Inflammatory macrophage (primary cell): ENCODE results near the gene SEMA6A.

Experiments
- DNase-seq, 2 donors: peaks; one replicate each; pipeline ENCODE4 v3.0.0-alpha.2; 2020 to 2022
- total RNA-seq, 18 experiments: gene quantifications; one replicate each; lab custom pipeline; 2026; ENCODE audit warnings: mixed read lengths in 6 of 18, inconsistent platforms in 2 of 18; lab: John Stamatoyannopoulos, UW

The SEMA6A gene
- total RNA-seq, result 0 to 2.5 (median 0.09) reads per million in 18 experiments

- DNase-seq, result peak; percentile 69 to 73
Measured at GRCh38 chr5:116574367-116575325, at the start of gene SEMA6A. SEMA6A (minus strand) TSS chr5:116574823; CDS start chr5:116504944, 69,879 bp downstream.

DNA sequence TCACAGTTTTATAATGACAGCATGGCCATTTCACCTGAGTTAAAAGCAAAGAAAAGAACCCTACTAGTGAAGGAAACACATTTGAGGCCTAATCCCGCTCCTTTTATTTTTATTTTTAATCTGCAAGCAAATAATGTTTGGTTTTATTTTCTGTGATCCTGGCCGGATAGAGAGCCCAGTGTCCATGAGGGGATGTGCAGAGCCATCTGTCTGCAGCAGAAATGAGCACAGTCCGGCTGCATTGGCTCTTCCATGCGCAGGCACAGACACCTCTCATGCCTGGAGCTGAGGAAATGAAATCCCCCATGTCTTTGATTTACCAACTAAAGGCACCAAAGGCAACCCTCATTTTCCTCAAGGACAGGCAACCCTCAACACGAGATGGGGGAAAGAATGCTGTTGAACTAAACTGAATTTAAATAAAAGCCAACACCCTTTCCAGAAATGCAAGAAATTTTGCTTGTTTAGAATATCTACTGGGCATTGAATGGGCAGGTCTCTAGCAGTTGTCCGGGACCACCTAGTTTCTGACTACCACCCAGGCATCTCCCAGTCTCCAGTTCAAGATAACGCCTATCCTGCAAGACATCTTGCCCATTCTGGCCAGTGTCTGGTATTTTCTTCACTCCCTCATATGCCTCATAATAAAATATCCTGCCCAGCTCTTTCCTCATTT is 47.9 kb upstream of the SEMA6A start:
- no peak for DNase-seq

DNA sequence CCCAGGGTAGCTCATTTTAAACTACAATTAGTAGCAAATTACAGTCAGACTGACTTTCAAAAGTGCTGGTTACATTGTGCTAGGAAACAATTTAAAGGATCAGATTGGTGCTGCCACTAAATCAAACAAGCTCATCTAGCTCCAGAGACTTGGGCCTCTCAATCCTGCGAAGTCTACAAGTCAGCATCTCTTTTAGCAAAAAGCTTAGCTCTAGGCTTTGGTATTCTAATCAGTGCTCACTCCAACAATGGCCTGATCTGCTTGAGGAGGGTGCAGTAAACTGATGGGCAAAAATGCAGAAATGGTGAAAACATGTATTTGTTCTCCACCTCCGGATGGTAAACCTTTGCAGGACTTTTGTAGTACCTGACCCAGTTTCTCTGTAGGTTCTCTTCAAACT is 47.0 kb upstream of the SEMA6A start:
- no peak for DNase-seq

- DNase-seq, result no peak
Measured at GRCh38 chr5:116616876-116617275, 42.3 kb upstream of the SEMA6A start.

- DNase-seq, result no peak
Measured at GRCh38 chr5:116614603-116614920, 39.9 kb upstream of the SEMA6A start.

GRCh38 chr5:116613445-116613844 is 38.8 kb upstream of the SEMA6A start:
- DNase-seq, result no peak

GRCh38 chr5:116612431-116612830 is 37.8 kb upstream of the SEMA6A start:
- no peak for DNase-seq

DNA sequence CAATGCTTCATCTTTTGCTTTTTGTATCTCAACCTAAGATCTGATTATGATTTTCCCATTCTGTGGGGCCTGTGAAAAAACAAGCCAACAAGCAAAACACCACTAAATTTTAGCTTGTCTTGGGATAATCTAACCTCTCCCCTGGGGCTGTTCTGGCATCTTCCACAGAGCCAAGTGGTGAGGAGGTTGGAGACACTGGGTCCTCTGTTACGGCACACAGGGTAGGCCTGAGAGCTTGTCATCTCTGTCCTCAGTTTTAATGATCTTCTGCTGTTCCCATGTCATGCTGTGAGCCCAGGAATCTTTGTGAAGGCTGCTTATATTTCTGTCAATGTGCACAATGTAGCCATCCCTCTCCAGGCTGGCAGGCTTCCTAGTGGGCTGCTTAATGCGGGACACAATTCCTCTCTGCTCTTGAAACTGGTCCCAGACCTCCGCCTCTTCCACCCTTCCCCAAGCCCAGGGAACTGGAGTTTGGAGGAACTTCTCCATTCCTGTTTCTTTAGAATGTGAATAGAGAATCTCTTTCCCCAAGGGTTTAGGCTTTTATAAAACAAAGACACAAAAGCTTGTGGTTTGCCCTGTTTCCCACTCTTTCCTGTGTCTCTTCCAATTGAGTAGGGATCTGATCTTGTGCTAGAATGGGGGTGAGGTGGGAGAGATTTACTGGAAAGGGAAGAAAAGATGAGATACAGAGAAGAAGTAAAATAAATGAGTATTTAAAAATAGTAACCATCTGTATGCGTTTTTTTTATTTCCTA is 30.9 kb upstream of the SEMA6A start:
- no peak for DNase-seq

DNA sequence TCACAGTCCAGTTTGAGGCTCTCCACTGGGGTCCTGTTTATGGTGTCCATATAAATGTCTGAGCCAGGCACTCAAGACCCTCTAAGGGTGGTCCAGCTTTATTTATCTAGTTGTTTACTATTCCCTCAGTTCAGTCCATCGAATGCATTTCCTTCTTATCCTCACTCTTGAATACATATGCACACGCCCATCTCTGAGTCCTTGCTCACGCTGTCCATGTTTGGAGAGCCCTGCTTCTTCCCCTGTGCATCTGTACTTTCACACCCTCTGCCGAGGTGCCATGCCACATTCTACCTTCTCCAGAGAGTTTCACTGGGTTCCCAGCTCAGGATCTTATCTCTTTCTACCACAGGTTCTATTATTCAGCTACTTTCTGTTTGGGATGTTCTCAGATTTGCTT is 30.2 kb upstream of the SEMA6A start:
- no peak for DNase-seq

GRCh38 chr5:116600876-116601275 is 26.3 kb upstream of the SEMA6A start:
- DNase-seq, result no peak

DNA sequence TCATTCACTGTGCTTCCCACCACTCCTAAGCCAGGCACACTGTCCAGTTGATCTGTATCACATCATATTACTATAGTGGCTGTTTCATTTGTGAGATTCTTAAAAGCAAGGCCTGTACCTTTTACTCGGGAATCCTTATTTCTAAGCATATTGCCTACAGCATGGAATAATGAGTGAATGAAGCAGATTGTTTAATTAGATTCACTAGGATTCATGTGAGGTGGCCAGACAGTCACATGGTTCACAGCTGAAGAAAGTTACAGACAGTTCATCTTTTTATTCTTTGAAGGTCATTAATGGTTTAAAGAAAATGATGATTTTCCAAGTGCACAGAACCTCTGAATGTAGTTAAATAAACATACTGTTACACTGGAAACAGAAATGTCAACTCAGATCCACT is 24.3 kb upstream of the SEMA6A start:
- no peak for DNase-seq

- DNase-seq, result no peak
Measured at GRCh38 chr5:116595498-116595897, 20.9 kb upstream of the SEMA6A start.

GRCh38 chr5:116593340-116593739 is 18.7 kb upstream of the SEMA6A start:
- DNase-seq, result no peak

DNA sequence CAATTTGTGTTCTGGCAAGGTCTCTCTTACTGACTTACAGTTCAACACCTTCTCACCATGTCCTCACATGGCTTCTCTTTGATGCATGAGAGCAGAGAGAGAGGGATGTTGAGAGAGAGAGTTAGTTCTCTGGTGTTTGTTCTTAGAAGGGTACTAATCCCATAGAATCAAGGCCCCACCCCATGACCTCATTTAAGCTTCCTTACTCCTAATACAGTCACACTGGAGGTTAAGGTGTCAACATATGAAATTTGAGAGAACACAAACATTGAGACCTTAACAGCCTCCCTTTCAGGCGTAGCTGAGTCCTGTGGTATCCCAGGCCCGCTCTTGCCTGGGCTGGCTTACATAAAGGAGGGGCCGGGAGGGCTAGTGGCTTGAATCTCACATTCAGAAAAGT is 10.6 kb upstream of the SEMA6A start:
- DNase-seq, result no peak

- DNase-seq, result no peak
Measured at GRCh38 chr5:116583862-116584222, 9.2 kb upstream of the SEMA6A start.

GRCh38 chr5:116583085-116583861 is 8.7 kb upstream of the SEMA6A start:
- no peak for DNase-seq

- no peak for DNase-seq
Measured at GRCh38 chr5:116581910-116582309, 7.3 kb upstream of the SEMA6A start.

GRCh38 chr5:116579144-116579543 is 4.5 kb upstream of the SEMA6A start:
- DNase-seq, result no peak

DNA sequence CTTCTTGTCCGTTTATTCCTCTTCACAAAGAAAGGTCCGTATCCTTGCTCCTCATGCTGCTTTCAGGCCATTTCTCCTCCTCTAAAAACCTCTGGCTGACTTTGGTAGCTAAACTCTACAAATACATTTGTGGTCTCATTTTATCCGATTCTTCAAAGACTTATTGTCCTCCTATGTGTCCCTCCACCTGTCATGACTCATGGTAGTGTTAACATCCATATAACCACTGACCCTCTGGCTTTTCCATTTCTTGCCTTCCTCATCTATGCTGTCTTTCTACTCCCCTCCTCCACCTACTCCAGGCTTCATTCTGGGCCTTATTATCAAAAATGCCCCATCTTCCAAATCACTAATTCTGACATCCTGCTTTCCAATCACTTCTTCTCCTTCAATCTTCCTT is 4.1 kb upstream of the SEMA6A start:
- DNase-seq, result no peak

DNA sequence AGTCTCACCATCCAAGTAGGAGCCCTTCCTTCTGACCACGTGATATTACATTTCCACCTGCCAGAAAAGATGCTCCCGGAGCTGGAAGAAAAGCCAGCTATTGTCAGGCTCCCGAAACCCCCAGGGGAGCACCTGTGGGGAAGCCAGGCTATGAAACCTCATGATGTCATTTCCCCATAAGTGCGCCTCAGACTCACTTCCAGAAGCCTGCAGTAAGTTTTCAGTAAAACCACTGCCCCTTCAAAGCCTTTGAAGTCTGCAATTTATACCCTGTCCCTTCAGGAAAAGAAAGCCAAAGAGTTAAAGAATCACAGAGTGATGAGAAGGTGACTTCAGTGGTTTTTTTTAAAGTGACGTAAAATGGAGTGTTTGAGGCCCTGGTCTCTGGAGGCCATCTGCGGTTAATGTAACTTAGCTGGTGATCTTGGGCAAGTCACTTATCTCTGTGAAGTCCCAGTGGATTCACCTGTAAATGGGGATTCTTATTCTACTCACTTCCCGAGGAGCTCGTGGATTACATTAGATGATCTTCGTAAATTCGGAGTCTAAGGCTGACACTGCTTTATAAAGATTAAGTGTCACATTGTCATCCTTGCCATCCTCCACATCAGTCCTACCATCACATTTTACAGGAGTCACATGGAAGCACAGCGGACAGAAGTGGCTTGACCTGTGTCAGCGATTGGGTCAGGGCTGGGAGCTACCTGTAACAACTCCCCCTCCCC is 2.6 kb upstream of the SEMA6A start:
- DNase-seq, result no peak

DNA sequence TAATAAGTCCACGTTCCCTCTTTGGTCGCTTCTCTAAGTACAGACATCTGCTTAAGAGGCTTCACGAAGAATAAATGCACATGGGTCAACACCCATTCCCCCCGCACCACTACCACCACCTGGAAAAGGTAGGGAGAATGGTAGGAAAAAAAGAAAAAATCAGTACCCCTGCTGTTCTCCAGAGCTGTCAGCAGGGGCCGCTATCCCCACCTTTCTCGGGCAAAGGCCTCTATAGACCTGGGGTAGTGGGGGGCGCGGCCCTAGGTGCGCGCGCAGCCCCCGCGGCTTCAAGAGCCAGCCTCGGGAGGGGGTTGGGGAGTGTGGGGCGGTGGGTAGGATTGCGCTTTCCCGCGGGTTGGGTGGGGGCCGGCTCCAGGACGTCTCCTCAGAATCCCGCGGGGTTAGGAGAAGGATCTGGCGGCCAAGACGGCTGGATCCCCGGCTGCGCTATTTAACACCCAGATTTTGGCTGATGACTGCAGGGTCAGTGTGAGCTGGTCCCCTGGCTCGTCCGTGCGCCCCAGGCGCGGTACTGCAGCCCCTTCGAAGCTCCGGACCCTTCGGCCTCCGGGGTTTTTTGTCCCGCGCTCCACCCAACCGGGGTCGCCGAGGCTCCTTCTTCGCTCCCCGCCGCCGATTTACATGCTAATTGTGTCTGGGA is 1.6 kb upstream of the SEMA6A start:
- peak; percentile 10 to 21 for DNase-seq
